HG02973 (cell line): ENCODE results near the gene SYNRG.

Experiments
- ATAC-seq: cut with Tn5 transposase; IDR thresholded peaks from one replicate; pipeline ENCODE4 v1.9.1; 2021; ENCODE audit warnings: moderate library complexity; ENCODE audit not compliant: unreplicated experiment

Gene SYNRG

GRCh38 chr17:37502009-37502936 is 106.9 kb downstream of the SYNRG start:
- no peak for ATAC-seq

- no peak for ATAC-seq
Measured at GRCh38 chr17:37500378-37500777, 108.8 kb downstream of the SYNRG start.

GRCh38 chr17:37494971-37495370 is 114.2 kb downstream of the SYNRG start:
- ATAC-seq = no peak

- ATAC-seq = no peak
Measured at GRCh38 chr17:37494401-37494831, 114.8 kb downstream of the SYNRG start.

DNA sequence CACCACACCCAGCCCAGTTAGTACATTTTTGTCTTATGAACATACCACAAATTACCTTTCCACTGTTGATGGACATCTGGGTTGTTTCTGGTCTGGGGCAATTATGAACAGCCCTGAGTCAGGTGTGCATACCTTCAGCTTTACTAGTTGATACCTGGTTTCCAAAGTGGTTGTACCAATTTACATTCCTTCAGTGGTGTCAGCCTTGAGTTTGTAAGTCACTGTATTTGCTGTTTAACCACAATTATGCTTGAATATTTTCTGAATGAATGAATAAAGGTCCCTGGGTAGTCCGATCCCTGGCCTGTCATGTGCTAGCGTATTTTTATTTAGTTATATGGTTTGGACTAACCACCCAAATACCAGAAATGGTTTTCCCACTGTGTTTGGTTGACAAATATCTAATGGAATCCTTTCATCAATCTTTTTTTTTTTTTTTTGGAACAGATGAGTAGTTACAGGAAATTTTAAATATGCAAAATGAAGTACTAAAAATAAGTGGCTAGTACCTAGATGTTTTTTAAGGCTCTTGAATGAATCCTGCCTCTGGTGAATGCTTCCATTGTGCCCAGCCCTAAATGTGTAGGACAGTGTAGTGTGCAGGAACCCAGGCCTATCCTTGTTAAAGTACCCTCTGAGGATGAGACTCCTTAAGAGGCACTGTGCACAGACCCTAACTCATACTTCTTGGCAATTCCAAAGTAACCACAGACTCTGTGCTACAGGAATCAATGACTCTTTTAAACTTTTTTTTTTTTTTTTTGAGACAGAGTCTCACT is 115.8 kb downstream of the SYNRG start:
- no peak for ATAC-seq

DNA sequence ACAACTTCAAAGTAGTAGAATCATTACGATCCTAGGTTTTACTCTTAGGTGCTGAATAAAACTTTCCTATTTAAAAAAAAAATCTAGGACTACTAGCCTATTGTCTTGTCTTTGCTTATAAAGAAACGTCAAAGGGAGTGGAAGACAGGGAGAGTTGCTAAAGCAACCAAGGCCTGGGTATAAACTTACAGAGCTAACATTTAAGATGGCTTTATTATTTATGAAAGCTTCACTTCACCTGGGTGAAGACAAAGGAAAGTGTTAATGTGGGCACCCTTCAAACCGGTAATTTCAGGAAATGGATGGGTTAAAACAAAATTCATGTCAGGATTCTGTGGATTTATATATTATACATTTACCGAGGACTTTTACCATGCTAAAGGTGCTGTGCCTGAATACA is 117.1 kb downstream of the SYNRG start:
- no peak for ATAC-seq

DNA sequence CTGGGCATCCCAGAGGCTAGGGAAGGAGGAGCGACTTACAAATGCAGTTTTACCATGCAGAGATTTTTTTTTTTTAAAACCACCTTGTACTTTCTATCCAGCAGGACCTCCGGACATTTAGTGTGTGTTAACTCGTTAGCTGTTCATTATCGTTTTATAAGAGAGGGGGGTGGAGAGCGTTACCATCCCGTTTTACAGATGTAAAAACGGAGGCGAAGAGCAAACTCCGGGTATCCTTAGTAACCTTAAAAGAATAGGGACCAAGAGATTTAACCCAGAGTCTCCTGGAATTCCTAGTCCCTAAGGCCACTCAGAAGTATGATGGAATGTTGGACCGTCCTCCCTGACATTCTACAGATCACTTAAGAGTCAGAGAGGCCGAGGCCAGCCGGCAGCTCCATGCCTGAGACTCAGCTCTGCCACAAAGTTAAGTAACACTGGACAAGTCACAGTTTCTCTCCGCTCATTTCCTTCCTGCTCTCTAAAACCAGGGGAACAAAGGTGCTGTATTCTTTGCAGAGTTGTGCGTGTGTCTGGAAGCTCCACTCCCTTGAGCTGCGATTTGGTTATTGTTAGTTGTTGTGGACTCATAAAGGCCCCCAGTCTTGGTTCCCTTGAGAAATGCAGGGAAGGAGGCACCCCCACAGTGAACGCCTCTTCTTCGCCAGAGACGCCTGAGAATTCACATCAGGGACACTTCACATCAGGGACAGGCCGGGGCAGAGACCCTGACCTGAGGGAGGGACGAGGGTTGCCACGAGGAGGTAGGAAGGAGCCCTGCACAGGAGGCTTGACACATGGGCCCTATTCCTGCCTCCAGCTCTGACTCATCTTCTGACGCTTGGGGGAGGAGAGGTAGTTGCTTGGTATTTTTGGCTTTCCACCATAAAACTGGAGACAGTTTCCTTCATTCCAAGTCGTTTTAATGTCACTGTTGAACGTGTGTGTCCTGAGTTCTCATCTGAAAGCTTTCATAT is 118.3 kb downstream of the SYNRG start:
- ATAC-seq = no peak

- ATAC-seq = peak; percentile 56
Measured at GRCh38 chr17:37490022-37490587, 119.1 kb downstream of the SYNRG start.

- ATAC-seq = peak; percentile 56
Measured at GRCh38 chr17:37489197-37490001, 119.8 kb downstream of the SYNRG start, which contains the start of gene DUSP14. DUSP14 (plus strand) TSS chr17:37489891; CDS start chr17:37512273, 22,382 bp downstream.

DNA sequence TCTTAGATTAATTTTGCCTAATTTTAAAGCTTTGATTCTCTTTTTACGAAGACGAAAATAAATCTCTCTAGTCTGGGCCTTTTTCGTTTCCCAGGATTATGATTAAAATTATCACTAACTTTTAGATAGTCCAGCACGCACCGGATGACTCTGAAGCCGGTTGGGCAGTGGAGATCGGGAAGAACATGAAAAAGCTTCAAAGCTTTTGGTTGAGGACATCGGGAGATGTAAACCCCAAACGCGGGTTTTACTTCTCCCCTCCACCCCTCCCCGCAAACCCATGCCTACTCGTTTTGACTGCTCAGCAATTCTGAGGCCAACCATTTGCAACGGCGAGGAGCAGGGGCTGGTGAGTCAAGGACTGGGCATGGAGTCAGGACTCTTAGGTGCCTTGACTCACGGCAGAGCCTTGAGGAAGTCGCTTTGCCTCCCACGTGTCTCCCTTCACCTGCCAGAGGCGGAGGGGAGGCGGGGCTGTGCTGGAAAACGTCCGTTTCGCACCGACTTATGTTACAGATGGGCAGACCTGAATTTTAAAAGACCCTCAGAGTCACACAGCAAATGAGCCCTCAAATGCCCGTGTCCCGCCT is 120.5 kb downstream of the SYNRG start:
- ATAC-seq = no peak

DNA sequence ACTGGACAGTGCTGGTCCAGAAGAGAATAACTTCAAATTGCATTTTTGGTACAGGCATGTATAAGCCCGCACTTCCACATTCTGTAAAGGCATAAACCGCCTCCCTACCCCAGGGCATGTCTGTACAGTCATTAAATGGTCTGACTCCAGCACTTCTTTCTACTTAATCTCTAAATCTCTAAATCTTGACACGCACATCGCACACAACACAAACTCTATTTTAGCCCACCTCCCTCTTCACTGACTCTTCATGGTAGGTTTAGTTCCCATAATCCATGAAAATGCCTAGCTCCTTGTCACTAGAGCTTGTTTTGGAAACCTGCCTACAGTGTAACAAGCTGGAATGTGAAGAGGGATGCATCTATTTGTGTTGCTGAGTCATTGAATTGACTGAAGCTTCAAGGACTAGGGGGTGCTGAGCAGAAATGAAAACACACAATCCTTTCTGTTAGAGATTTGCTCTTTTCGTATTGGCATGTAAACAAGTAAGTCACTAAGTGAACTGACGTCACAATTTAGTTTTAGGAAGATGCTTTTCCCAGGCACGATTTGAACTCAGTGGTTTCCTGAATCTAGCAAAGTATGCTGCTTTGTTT is 121.1 kb downstream of the SYNRG start:
- no peak for ATAC-seq

GRCh38 chr17:37485938-37486570 is 123.2 kb downstream of the SYNRG start:
- no peak for ATAC-seq

DNA sequence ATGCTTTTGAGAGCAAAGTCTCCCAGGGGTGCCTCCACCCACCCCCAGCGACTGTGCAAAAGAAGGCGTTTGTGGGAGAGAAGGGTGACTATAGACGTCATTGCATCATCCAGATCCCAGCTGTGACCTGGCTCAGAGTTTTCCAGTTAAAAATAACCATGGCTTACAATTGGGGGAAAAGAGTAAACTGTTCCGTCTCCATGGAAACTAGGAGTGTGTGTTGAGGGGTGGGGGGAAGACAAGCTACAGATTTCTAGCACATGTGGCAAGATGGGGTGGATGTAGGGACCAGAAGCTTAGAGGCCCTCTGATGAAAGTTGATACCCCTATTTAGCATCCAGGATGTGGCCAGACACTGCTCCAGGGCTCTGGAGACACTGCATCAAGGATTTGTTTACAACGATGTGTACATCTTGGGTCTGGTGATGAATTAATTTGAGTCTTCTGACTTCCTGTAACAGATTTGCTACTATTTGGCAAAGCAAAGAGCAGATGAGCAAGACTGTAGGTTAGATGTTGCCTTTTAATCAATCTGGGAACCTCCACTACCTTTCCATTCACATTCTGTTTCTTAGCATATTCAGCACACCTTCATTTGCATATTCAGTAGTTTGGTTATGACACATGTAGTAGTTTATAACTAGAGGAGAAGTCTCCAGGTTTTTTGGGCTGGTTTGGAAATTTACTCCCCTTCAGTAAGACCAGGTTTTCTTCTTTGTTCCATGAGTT is 125.7 kb downstream of the SYNRG start:
- no peak for ATAC-seq

DNA sequence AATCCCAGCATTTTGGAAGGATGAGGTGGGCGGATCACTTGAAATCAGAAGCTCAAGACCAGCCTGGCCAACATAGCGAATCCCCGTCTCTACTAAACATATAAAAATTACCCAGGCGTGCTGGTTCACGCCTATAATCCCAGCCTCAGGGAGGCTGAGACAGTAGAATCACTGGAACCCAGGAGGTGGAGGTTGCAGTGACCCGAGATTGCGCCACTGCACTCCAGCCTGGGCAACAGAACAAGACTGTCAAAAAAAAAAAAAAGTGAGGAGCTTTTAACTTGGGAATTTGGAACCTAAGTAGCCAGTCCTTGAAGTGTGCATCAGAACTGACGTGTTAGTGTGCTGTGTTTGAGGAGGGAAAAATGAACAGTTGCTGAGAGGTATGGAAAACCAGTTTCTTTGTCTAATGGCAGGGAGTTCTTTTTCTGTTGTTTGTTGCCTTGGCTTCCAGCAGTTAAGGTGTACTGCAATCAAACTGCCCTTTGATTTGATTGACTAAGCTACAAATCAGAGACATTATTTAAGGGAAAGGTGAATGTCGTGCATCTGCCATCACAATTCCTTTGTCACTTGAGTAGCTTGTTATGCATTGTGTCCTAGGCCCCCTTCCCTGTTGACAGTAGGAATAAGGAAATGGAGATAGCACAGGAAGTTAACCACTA is 128.1 kb downstream of the SYNRG start:
- ATAC-seq = no peak

- ATAC-seq = no peak
Measured at GRCh38 chr17:37480427-37480826, 128.8 kb downstream of the SYNRG start.

DNA sequence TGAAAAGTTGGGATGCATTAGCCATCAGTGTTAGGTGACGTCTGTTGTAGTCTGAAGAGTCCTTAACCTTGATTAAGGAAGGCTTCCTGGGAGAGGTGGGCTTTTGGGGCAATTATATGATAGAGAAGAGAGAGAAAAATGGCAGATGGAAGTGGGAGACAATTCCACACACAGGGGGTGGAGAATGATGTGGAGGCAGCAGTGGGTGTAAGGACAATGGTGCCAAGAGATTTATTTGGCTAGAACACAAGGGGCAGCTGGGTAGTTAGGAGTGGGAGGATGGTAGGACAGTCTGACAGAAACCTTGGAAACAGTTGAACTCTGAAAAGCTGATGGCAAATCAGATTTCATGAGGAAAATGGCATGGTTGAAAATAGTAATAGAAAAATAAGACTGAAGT is 130.2 kb downstream of the SYNRG start:
- ATAC-seq = no peak

DNA sequence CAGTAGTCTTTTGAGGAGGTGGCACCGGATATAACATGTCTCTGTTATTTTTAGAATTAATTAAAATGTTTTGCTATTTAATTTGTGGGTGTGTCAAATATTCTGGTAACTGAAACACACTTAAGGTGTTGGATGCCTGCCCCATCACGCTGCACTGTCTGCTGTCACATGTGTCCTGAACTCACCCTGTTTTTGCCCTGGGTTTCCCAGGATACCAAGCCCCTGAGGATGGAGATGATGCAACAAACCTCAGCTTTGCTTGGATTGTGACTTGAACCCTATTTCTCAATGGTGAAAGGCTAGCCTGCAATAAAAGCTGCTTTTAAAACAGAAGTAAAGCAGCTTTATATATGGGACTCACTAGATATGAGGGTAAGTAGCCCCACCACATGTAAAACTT is 131.0 kb downstream of the SYNRG start:
- ATAC-seq = no peak
